Upper lobe of left lung (tissue), 4 donors: ENCODE measurements around the gene CRB1.

ENCODE experiments used
- CTCF ChIP-seq, 6 experiments: fragments of 450-650 bp in 4 of 6; fragments of 200-600 bp in 2 of 6; sonication (generic) in 2 of 6; IDR thresholded peaks; one replicate each; pipeline ENCODE4 v1.5.1; 2016 to 2019; ENCODE audit warnings: antibody characterized with exemption in 6 of 6
- POLR2AphosphoS5 ChIP-seq, 2 donors: sonication (generic); formaldehyde crosslinking; IDR thresholded peaks; one replicate each; pipeline ENCODE4 v1.5.1; 2017; ENCODE audit warnings: antibody characterized with exemption in 2 of 2

DNA sequence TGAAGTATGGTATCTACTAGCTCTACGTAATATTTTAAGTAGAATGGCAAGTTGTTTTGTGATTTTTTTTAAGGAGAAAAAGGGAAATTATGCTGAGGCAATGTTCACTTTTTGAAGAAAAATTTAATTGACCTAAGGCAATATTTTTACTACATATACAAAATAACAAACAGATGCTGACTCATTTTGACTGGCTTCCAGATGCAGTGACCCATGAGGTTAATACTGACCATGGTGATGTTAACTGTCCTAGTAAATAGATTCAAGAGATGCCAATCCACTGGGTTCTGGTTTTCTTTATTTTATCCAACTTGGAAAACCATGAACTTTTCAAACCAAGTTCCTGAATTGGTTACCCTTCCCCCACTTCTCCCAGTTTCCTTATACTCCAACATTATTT is 154.9 kb downstream of the CRB1 start:
- TF ChIP-seq CTCF (IDR thresholded peaks at IDR 0.05): no peak
- no peak for TF ChIP-seq POLR2AphosphoS5 (IDR thresholded peaks at IDR 0.05)
